ENCODE results near the gene GOLPH3.

Gene GOLPH3

GRCh38 chr5:32170303-32171151, 3.6 kb downstream of the GOLPH3 start:
- no peak for DNase-seq

GRCh38 chr5:32168460-32169033, 5.6 kb downstream of the GOLPH3 start:
- DNase-seq, result no peak

GRCh38 chr5:32165597-32165996, 8.5 kb downstream of the GOLPH3 start:
- DNase-seq, result no peak

- no peak for DNase-seq
These were observed 10.3 kb downstream of the GOLPH3 start for GRCh38 chr5:32163785-32164184.

- DNase-seq, result no peak
These were observed 11.1 kb downstream of the GOLPH3 start for GRCh38 chr5:32163053-32163452.

GRCh38 chr5:32160228-32160627, 13.9 kb downstream of the GOLPH3 start:
- no peak for DNase-seq

- no peak for DNase-seq
These were observed 14.6 kb downstream of the GOLPH3 start for GRCh38 chr5:32159328-32160072.

GRCh38 chr5:32158679-32158975, 15.5 kb downstream of the GOLPH3 start:
- no peak for DNase-seq

GRCh38 chr5:32157078-32157477, 17.0 kb downstream of the GOLPH3 start:
- no peak for DNase-seq

- no peak for DNase-seq
These were observed 17.5 kb downstream of the GOLPH3 start for GRCh38 chr5:32156635-32157034.

- DNase-seq, result no peak
These were observed 18.9 kb downstream of the GOLPH3 start for GRCh38 chr5:32155211-32155610.

GRCh38 chr5:32153723-32154122, 20.4 kb downstream of the GOLPH3 start:
- DNase-seq, result no peak

- no peak for DNase-seq
These were observed 22.9 kb downstream of the GOLPH3 start for GRCh38 chr5:32151198-32151597.

GRCh38 chr5:32150366-32150765, 23.8 kb downstream of the GOLPH3 start:
- DNase-seq, result no peak

GRCh38 chr5:32147959-32148358, 26.2 kb downstream of the GOLPH3 start:
- DNase-seq, result no peak

GRCh38 chr5:32147236-32147635, 26.9 kb downstream of the GOLPH3 start:
- no peak for DNase-seq

- DNase-seq, result no peak
These were observed 28.7 kb downstream of the GOLPH3 start for GRCh38 chr5:32145378-32145777.

- DNase-seq, result no peak
These were observed 29.5 kb downstream of the GOLPH3 start for GRCh38 chr5:32144378-32145207.

- no peak for DNase-seq
These were observed 30.3 kb downstream of the GOLPH3 start for GRCh38 chr5:32143617-32144377.

GRCh38 chr5:32138839-32139493, 35.2 kb downstream of the GOLPH3 start:
- peak; percentile 62 for DNase-seq

- DNase-seq, result no peak
These were observed 37.8 kb downstream of the GOLPH3 start for GRCh38 chr5:32136342-32136741.

- DNase-seq, result no peak
These were observed 39.0 kb downstream of the GOLPH3 start for GRCh38 chr5:32135086-32135485.

All from activated CD4-positive, alpha-beta T cell treated with anti-CD3 and anti-CD28 coated beads, Interleukin-2, amount 50 U/mL, for 16 hours (primary cell).